HL-60 (cell line): Measurements from ENCODE around the gene L3MBTL3.

Source experiments
- GABPA ChIP-seq: IDR thresholded peaks from 2 replicates; pipeline ENCODE4 v1.6.1; 2012; ENCODE audit warnings: low read depth
- TF ChIP-seq, protein P1 (sequence below): IDR thresholded peaks from one replicate; pipeline ENCODE4 v1.5.1; 2011; ENCODE audit warnings: low read length, control low read depth, inconsistent platforms; ENCODE audit not compliant: insufficient read depth
- TF ChIP-seq, protein P2 (sequence below): IDR thresholded peaks from 2 replicates; pipeline ENCODE4 v1.6.1; 2012; ENCODE audit warnings: low read depth; ENCODE audit not compliant: insufficient replicate concordance

DNA sequence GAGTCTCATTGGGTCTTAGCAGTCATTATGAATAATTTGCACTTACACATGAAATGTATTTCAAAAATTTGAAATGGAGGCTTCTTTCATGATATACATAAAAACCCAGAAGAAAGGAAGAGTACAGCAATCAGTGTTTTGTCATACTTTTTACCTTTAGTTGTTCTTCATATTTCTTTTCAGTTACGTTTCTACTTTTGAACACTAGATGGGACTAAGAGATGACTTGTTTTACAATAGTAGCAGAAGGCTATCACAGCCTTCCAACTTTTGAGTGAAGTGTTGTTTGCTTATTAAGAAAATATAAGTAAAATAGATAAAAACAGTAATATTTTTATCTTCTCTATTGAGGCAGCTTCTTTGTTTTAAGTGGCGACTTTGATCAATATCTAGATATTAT lies 58.1 kb downstream of the L3MBTL3 start:
- TF ChIP-seq, protein P1, sequence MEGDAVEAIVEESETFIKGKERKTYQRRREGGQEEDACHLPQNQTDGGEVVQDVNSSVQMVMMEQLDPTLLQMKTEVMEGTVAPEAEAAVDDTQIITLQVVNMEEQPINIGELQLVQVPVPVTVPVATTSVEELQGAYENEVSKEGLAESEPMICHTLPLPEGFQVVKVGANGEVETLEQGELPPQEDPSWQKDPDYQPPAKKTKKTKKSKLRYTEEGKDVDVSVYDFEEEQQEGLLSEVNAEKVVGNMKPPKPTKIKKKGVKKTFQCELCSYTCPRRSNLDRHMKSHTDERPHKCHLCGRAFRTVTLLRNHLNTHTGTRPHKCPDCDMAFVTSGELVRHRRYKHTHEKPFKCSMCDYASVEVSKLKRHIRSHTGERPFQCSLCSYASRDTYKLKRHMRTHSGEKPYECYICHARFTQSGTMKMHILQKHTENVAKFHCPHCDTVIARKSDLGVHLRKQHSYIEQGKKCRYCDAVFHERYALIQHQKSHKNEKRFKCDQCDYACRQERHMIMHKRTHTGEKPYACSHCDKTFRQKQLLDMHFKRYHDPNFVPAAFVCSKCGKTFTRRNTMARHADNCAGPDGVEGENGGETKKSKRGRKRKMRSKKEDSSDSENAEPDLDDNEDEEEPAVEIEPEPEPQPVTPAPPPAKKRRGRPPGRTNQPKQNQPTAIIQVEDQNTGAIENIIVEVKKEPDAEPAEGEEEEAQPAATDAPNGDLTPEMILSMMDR: no peak
- TF ChIP-seq, protein P2, sequence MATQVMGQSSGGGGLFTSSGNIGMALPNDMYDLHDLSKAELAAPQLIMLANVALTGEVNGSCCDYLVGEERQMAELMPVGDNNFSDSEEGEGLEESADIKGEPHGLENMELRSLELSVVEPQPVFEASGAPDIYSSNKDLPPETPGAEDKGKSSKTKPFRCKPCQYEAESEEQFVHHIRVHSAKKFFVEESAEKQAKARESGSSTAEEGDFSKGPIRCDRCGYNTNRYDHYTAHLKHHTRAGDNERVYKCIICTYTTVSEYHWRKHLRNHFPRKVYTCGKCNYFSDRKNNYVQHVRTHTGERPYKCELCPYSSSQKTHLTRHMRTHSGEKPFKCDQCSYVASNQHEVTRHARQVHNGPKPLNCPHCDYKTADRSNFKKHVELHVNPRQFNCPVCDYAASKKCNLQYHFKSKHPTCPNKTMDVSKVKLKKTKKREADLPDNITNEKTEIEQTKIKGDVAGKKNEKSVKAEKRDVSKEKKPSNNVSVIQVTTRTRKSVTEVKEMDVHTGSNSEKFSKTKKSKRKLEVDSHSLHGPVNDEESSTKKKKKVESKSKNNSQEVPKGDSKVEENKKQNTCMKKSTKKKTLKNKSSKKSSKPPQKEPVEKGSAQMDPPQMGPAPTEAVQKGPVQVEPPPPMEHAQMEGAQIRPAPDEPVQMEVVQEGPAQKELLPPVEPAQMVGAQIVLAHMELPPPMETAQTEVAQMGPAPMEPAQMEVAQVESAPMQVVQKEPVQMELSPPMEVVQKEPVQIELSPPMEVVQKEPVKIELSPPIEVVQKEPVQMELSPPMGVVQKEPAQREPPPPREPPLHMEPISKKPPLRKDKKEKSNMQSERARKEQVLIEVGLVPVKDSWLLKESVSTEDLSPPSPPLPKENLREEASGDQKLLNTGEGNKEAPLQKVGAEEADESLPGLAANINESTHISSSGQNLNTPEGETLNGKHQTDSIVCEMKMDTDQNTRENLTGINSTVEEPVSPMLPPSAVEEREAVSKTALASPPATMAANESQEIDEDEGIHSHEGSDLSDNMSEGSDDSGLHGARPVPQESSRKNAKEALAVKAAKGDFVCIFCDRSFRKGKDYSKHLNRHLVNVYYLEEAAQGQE: no peak
- no peak for TF ChIP-seq GABPA
